GM12878 (cell line): ENCODE results near the gene SUPT6H. TPM values are rescaled to one million over a fixed set of nuclear protein-coding genes. Genes with fewer than 3 reads are reported as not detected.
A peak's percentile ranks its signal among the peaks of the same experiment; 100 is the strongest.

Experiments
- CREM ChIP-seq: IDR thresholded peaks from 2 replicates; pipeline ENCODE4 v1.6.1; 2014; ENCODE audit warnings: antibody characterized with exemption, low read depth
- EP300 ChIP-seq, 2 experiments: fragments of 150-350 bp in 1 of 2; IDR thresholded peaks; 2 replicates each; pipeline ENCODE4 v1.6.1; 2011 to 2012; ENCODE audit warnings: low read depth in 2 of 2, low read length in 2 of 2, borderline replicate concordance in 1 of 2, improper control_type of control experiment in 1 of 2, inconsistent platforms in 1 of 2; ENCODE audit not compliant: control insufficient read depth in 1 of 2
- ETV6 ChIP-seq, 2 experiments: fragments of 450-650 bp in 1 of 2; IDR thresholded peaks in 1 of 2; conservative IDR thresholded peaks in 1 of 2; 2 replicates each; pipeline ENCODE4 v1.6.1; 2014; ENCODE audit warnings: antibody characterized with exemption in 1 of 2, borderline replicate concordance in 1 of 2, low read depth in 1 of 2, mild to moderate bottlenecking in 1 of 2, moderate library complexity in 1 of 2
- GABPA ChIP-seq: IDR thresholded peaks from 2 replicates; pipeline ENCODE4 v1.6.1; 2014; ENCODE audit warnings: antibody characterized with exemption, low read depth, mild to moderate bottlenecking, inconsistent platforms
- GATAD2B ChIP-seq: fragments of 450-650 bp; conservative IDR thresholded peaks from 2 replicates; pipeline ENCODE4 v1.6.1; 2017; ENCODE audit warnings: low read depth, mild to moderate bottlenecking, moderate library complexity
- HSF1 ChIP-seq: fragments of 150-350 bp; IDR thresholded peaks from 2 replicates; pipeline ENCODE4 v1.6.1; 2014; ENCODE audit warnings: mild to moderate bottlenecking, low read depth, low read length
- IKZF2 ChIP-seq, 2 experiments: fragments of 450-650 bp; IDR thresholded peaks; 2 replicates each; pipeline ENCODE4 v1.6.1; 2017; ENCODE audit warnings: mild to moderate bottlenecking in 2 of 2, moderate library complexity in 2 of 2
- MEF2A ChIP-seq: IDR thresholded peaks from 2 replicates; pipeline ENCODE4 v1.6.1; 2011; ENCODE audit warnings: low read depth, mild to moderate bottlenecking, low read length, moderate library complexity; ENCODE audit not compliant: insufficient read depth
- MEF2B ChIP-seq: fragments of 450-650 bp; IDR thresholded peaks from 2 replicates; pipeline ENCODE4 v1.6.1; 2018; ENCODE audit warnings: mild to moderate bottlenecking, moderate library complexity; ENCODE audit not compliant: partially characterized antibody, poor library complexity, severe bottlenecking
- MXI1 ChIP-seq: fragments of 150-350 bp; IDR thresholded peaks from 2 replicates; pipeline ENCODE4 v1.6.1; 2011; ENCODE audit warnings: low read depth, mild to moderate bottlenecking, inconsistent platforms, low read length, improper control_type of control experiment
- PML ChIP-seq: IDR thresholded peaks from 2 replicates; pipeline ENCODE4 v1.6.1; 2012; ENCODE audit warnings: low read length, inconsistent platforms
- RB1 ChIP-seq: fragments of 450-650 bp; formaldehyde crosslinking; IDR thresholded peaks from 2 replicates; pipeline ENCODE4 v1.6.1; 2017; ENCODE audit warnings: mild to moderate bottlenecking, borderline replicate concordance
- RELB ChIP-seq: fragments of 450-650 bp; IDR thresholded peaks from 2 replicates; pipeline ENCODE4 v1.6.1; 2017; ENCODE audit warnings: low read depth, mild to moderate bottlenecking, moderate library complexity
- SPI1 ChIP-seq: IDR thresholded peaks from 2 replicates; pipeline ENCODE4 v1.6.1; 2011; ENCODE audit warnings: low read depth, mild to moderate bottlenecking, low read length, moderate library complexity, borderline replicate concordance; ENCODE audit not compliant: insufficient read depth
- ZNF207 ChIP-seq: fragments of 450-650 bp; IDR thresholded peaks from 2 replicates; pipeline ENCODE4 v1.6.1; 2014; ENCODE audit warnings: antibody characterized with exemption, mild to moderate bottlenecking, borderline replicate concordance
- ZNF274 ChIP-seq: IDR thresholded peaks from one replicate; pipeline ENCODE4 v1.8.0; 2011; ENCODE audit not compliant: insufficient read length, insufficient read depth
- ZNF622 ChIP-seq: fragments of 450-650 bp; IDR thresholded peaks from 2 replicates; pipeline ENCODE4 v1.6.1; 2017; ENCODE audit warnings: mild to moderate bottlenecking, inconsistent platforms
- ZSCAN29 ChIP-seq: fragments of 450-650 bp; IDR thresholded peaks from 2 replicates; pipeline ENCODE4 v1.6.1; 2017; ENCODE audit warnings: mild to moderate bottlenecking, moderate library complexity
- polyA plus RNA-seq, 11 experiments: library from polyadenylated mRNA; depleted of rRNA in 4 of 11; unstranded in 6 of 11; stranded (reverse) in 5 of 11; fragments of >200 nt; fragmentation: Nextera tagmentation in 4 of 11; fragmentation: Illumina TruSeq in 1 of 11; extraction: Ambion mirVana in 4 of 11; extraction: Trizol in 1 of 11; gene quantifications; 1 replicate in 1 of 11; 2 replicates in 10 of 11; pipeline versions ENCODE4 v1.2.1 to v1.2.3, GENCODE V29; 2011 to 2016; ENCODE audit warnings: inconsistent platforms in 2 of 11, missing spikeins in 2 of 11, low read depth in 1 of 11
- total RNA-seq, 4 experiments: library from RNA; depleted of rRNA in 3 of 4; stranded (reverse); fragments of >200 nt in 3 of 4; fragmentation: Illumina TruSeq in 1 of 4; extraction: Trizol in 1 of 4; gene quantifications; 2 replicates each; pipeline versions ENCODE4 v1.2.1 to v1.2.3, GENCODE V29; 2013 to 2021
- TF ChIP-seq, protein P1 (sequence below): fragments of 450-650 bp; IDR thresholded peaks from 2 replicates; pipeline ENCODE4 v1.6.1; 2017; ENCODE audit warnings: antibody characterized with exemption, mild to moderate bottlenecking, moderate library complexity

Gene SUPT6H
- total and polyA plus RNA-seq, 10 of the 15 experiments (the other 5 are each of a cell fraction or from before 2014, with no cell fraction given): 1.7 to 58.8 (median 37.7) TPM

DNA sequence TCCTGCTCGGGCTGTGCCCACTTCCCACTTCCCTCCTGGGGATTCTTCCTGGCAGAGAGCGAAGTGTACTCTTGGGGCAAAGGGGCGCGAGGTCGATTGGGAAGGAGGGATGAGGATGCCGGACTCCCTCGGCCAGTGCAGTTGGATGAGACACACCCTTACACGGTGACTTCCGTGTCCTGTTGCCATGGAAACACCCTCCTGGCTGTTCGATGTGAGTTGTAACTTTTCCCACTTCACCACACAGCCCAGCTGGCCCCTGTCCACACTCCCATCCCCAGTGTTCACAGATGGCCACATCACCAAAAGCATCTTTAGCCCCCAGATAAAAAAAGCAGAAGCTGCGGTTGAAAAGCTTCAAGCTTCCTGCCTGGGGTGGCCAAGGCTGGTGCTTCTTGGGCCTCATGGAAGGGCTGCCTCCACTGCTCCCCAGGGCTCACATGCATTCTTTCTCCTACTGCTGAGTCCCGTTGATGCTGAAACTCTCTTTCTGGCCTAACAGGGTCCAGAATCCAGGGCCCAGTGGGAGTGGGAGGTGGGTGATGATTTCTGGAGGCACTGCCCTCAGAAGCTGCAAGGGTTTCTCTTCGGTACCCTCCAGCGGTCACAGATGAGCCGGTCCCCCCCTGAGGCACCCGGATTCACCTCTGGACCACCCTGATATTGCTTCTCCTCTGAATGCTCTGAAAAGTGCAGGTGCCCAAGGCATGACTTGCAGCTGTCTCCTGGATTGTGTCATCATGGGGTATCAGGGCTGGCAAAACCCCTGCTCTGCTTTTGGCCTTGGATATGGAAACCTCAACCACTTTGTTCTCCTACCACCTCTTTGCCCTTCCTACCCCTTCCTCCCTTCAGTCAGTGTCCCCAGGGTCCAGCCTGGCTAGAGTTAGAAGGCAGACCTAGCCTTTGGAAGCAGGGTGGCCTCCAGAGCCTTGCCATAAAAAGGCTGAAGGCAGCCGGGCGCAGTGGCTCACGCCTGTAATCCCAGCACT lies 79.6 kb downstream of the SUPT6H start (continued):
- TF ChIP-seq SPI1 (peak; percentile 73; the same call in 1 of the 2 replicates), ZSCAN29 (no peak), RB1 (no peak; the same call in 1 of the 2 replicates), ETV6 (conservative IDR thresholded peaks at IDR 0.05 in 1 of 2, IDR thresholded peaks at IDR 0.05 in 1 of 2; ENCODE audit: borderline replicate concordance in 1 of 2, low read depth in 1 of 2) (no peak), GABPA (no peak), GATAD2B (peak; percentile 70), MXI1 (no peak), IKZF2 (IDR thresholded peaks at IDR 0.05) (peak; percentile 87 to 89), ZNF622 (no peak), EP300 (IDR thresholded peaks at IDR 0.05; ENCODE audit: borderline replicate concordance in 1 of 2, control insufficient read depth in 1 of 2, low read depth in 2 of 2, low read length in 2 of 2) (0 out of 4 replicates have a peak, but pooled peaks of 1 of the 2 experiments have one; percentile 27), PML (no peak), MEF2A (peak; percentile 61; the same call in 1 of the 2 replicates), MEF2B (peak; percentile 47), ZNF274 (no peak), ZNF207 (no peak), CREM (no peak), HSF1 (no peak), RELB (peak; percentile 71; the same call in 1 of the 2 replicates)
- TF ChIP-seq, protein P1, sequence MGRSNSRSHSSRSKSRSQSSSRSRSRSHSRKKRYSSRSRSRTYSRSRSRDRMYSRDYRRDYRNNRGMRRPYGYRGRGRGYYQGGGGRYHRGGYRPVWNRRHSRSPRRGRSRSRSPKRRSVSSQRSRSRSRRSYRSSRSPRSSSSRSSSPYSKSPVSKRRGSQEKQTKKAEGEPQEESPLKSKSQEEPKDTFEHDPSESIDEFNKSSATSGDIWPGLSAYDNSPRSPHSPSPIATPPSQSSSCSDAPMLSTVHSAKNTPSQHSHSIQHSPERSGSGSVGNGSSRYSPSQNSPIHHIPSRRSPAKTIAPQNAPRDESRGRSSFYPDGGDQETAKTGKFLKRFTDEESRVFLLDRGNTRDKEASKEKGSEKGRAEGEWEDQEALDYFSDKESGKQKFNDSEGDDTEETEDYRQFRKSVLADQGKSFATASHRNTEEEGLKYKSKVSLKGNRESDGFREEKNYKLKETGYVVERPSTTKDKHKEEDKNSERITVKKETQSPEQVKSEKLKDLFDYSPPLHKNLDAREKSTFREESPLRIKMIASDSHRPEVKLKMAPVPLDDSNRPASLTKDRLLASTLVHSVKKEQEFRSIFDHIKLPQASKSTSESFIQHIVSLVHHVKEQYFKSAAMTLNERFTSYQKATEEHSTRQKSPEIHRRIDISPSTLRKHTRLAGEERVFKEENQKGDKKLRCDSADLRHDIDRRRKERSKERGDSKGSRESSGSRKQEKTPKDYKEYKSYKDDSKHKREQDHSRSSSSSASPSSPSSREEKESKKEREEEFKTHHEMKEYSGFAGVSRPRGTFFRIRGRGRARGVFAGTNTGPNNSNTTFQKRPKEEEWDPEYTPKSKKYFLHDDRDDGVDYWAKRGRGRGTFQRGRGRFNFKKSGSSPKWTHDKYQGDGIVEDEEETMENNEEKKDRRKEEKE: no peak
